ENCODE results near the gene SEMA4A.
"Not testable (repeated sequence)": the region's sequence is repeated elsewhere in the genome, so short reads cannot be mapped to it uniquely, and the experiment has no call there.

The SEMA4A gene

GRCh38 chr1:156162430-156163037 is 9.1 kb downstream of the SEMA4A start:
- DNase-seq: no peak

- no peak for DNase-seq
These were observed 10.3 kb downstream of the SEMA4A start for GRCh38 chr1:156163712-156164111.

GRCh38 chr1:156164125-156164831 is 10.9 kb downstream of the SEMA4A start:
- DNase-seq: no peak

GRCh38 chr1:156165083-156165482 is 11.7 kb downstream of the SEMA4A start:
- DNase-seq: peak; percentile 42

- DNase-seq: no peak
These were observed 14.2 kb downstream of the SEMA4A start for GRCh38 chr1:156167536-156167935.

GRCh38 chr1:156172696-156173470 is 19.5 kb downstream of the SEMA4A start:
- DNase-seq: no peak

GRCh38 chr1:156176610-156177210 is 23.3 kb downstream of the SEMA4A start:
- DNase-seq: no peak

GRCh38 chr1:156177919-156178654 is 24.7 kb downstream of the SEMA4A start:
- no peak for DNase-seq

- DNase-seq: no peak
These were observed 27.1 kb downstream of the SEMA4A start for GRCh38 chr1:156180471-156180870.

- DNase-seq: not testable (repeated sequence)
These were observed 28.1 kb downstream of the SEMA4A start for GRCh38 chr1:156181391-156181924.

GRCh38 chr1:156182010-156182779 is 28.8 kb downstream of the SEMA4A start:
- not testable (repeated sequence) for DNase-seq

GRCh38 chr1:156186347-156187177 is 33.2 kb downstream of the SEMA4A start:
- DNase-seq: not testable (repeated sequence)

- DNase-seq: not testable (repeated sequence)
These were observed 36.9 kb downstream of the SEMA4A start for GRCh38 chr1:156190265-156190664.

GRCh38 chr1:156191292-156191964 is 38.0 kb downstream of the SEMA4A start:
- DNase-seq: no peak

GRCh38 chr1:156193208-156193487 is 39.8 kb downstream of the SEMA4A start:
- DNase-seq: no peak

GRCh38 chr1:156193488-156194299 is 40.3 kb downstream of the SEMA4A start, which contains the start of gene SLC25A44:
Gene SLC25A44, plus strand, starts transcription at chr1:156194104. Its CDS starts 5,744 bp downstream, at chr1:156199848.
- DNase-seq: peak; percentile 99

GRCh38 chr1:156194300-156194652 is 40.9 kb downstream of the SEMA4A start:
- DNase-seq: peak; percentile 51

GRCh38 chr1:156195853-156196252 is 42.5 kb downstream of the SEMA4A start:
- no peak for DNase-seq

- no peak for DNase-seq
These were observed 43.1 kb downstream of the SEMA4A start for GRCh38 chr1:156196445-156196844.
